ENCODE data around the gene NME7. TPM values are rescaled to one million over a fixed set of nuclear protein-coding genes. Genes with fewer than 3 reads are reported as not detected.

The NME7 gene
- total RNA-seq, 1 experiment from 2014 or later = 13.8 TPM

- H3K27me3 Mint-ChIP-seq (ENCODE audit: low read depth) = no peaks in the 10 kb centered on the region
- H3K36me3 Mint-ChIP-seq = peaks cover 38% of the 10 kb centered on the region
- ChIA-PET CTCF (interaction anchor here (1.3 kb wide), 1 partner anchor 216 kb away, joined by 7 read pairs; no protein-coding TSS in a partner anchor), POLR2A (interaction anchor here (0.6 kb wide), 1 partner anchor 100 kb away, joined by 5 read pairs; no protein-coding TSS in a partner anchor)
- H3K4me3 Mint-ChIP-seq = no peak overlapping the region
- ATAC-seq (no peak), DNase-seq (ENCODE audit: low spot score) (no peak)
- TF ChIP-seq ZNF416 (CRISPR knock-in tag; IDR thresholded peaks at IDR 0.05) (no peak), ETV6 (CRISPR knock-in tag; IDR thresholded peaks at IDR 0.05) (no peak), FOXJ3 (CRISPR knock-in tag; IDR thresholded peaks at IDR 0.05; ENCODE audit: borderline replicate concordance) (no peak), MYBL2 (CRISPR knock-in tag; IDR thresholded peaks at IDR 0.05) (no peak)
- no peak overlapping the region for H3K27ac Mint-ChIP-seq
- H3K4me1 Mint-ChIP-seq = peaks cover 29% of the 10 kb centered on the region
- no peaks in the 10 kb centered on the region for H3K9me3 Mint-ChIP-seq
Measured at GRCh38 chr1:169132512-169133227, 234.9 kb downstream of the NME7 start.

GRCh38 chr1:169130683-169131082 lies 236.9 kb downstream of the NME7 start:
- no peaks in the 10 kb centered on the region for H3K27me3 Mint-ChIP-seq (ENCODE audit: low read depth)
- no peak overlapping the region for H3K27ac Mint-ChIP-seq
- H3K9me3 Mint-ChIP-seq = no peaks in the 10 kb centered on the region
- H3K4me1 Mint-ChIP-seq = peaks cover 13% of the 10 kb centered on the region
- TF ChIP-seq USF2 (CRISPR knock-in tag; IDR thresholded peaks at IDR 0.05) = no peak
- no peak for TF ChIP-seq RELA (CRISPR knock-in tag; IDR thresholded peaks at IDR 0.05; ENCODE audit: borderline replicate concordance)
- TF ChIP-seq JAZF1 (CRISPR knock-in tag; IDR thresholded peaks at IDR 0.05) = no peak
- TF ChIP-seq JUN (CRISPR knock-in tag; IDR thresholded peaks at IDR 0.05) = no peak
- no peak for TF ChIP-seq NFE2L1 (CRISPR knock-in tag; IDR thresholded peaks at IDR 0.05)
- no peak for TF ChIP-seq IRF2 (CRISPR knock-in tag; IDR thresholded peaks at IDR 0.05; ENCODE audit: borderline replicate concordance, low read depth)
- no peak for TF ChIP-seq TEAD4 (CRISPR knock-in tag; IDR thresholded peaks at IDR 0.05)
- TF ChIP-seq ZNF532 (CRISPR knock-in tag; IDR thresholded peaks at IDR 0.05; ENCODE audit: borderline replicate concordance) = no peak
- DNase-seq (ENCODE audit: low spot score) (no peak), ATAC-seq (no peak)
- CTCF ChIA-PET = no interaction called here
- peaks cover 47% of the 10 kb centered on the region for H3K36me3 Mint-ChIP-seq
- POLR2A ChIA-PET = no interaction called here
- H3K4me3 Mint-ChIP-seq = no peak overlapping the region

- H3K27ac Mint-ChIP-seq = no peak overlapping the region
- peaks cover 9% of the 10 kb centered on the region for H3K4me1 Mint-ChIP-seq
- DNase-seq (ENCODE audit: low spot score) (no peak), ATAC-seq (no peak)
- TF ChIP-seq RORB (CRISPR knock-in tag; IDR thresholded peaks at IDR 0.05) (no peak), TCF7 (CRISPR knock-in tag; IDR thresholded peaks at IDR 0.05; ENCODE audit: low read depth) (no peak), FOXK1 (CRISPR knock-in tag; IDR thresholded peaks at IDR 0.05) (no peak), ZNF532 (CRISPR knock-in tag; IDR thresholded peaks at IDR 0.05; ENCODE audit: borderline replicate concordance) (no peak), CDX4 (CRISPR knock-in tag; IDR thresholded peaks at IDR 0.05; ENCODE audit: borderline replicate concordance) (no peak), NFE2L1 (CRISPR knock-in tag; IDR thresholded peaks at IDR 0.05) (no peak), NFATC4 (CRISPR knock-in tag; IDR thresholded peaks at IDR 0.05) (no peak), ETV6 (CRISPR knock-in tag; IDR thresholded peaks at IDR 0.05) (no peak)
- POLR2A ChIA-PET = no interaction called here
- peaks cover 62% of the 10 kb centered on the region for H3K36me3 Mint-ChIP-seq
- CTCF ChIA-PET = no interaction called here
- H3K9me3 Mint-ChIP-seq = no peaks in the 10 kb centered on the region
- H3K4me3 Mint-ChIP-seq = no peak overlapping the region
- H3K27me3 Mint-ChIP-seq (ENCODE audit: low read depth) = no peaks in the 10 kb centered on the region
Measured at GRCh38 chr1:169129109-169129784, 238.3 kb downstream of the NME7 start.

All from WTC11 (cell line).